NCI-H2107 treated with DMSO at 0.1 percent for 48 hours (cell line): ENCODE data around the gene RNF213.

Experiments used
- DNase-seq: peaks from one replicate; lab custom pipeline; 2025; ENCODE audit not compliant: unreplicated experiment; lab: John Stamatoyannopoulos, UW

The RNF213 gene

DNA sequence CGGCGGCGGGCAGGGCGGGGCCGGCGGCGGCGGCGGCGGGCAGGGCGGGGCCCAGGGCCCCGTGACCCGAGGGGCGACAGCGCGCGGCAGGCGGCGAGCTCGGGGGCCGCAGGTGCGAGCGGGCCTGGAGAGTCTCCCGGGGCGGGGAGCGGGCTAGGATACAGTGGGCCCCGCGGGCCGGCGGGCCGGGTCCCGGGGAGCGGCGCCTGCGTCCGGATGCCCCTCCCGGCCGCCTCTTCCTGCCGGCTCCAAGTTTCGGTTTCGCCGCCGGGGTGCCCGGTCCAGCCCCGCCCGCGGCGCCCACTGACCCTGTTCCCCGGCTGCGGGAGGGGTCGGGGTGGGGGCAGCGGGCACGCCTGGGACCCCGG, at the start of gene RNF213:
TSS of gene RNF213 (plus strand) at position 62 of the 368 bp plus-strand sequence. CDS start 2,830 bp downstream, outside the sequence.
- no peak for DNase-seq

DNA sequence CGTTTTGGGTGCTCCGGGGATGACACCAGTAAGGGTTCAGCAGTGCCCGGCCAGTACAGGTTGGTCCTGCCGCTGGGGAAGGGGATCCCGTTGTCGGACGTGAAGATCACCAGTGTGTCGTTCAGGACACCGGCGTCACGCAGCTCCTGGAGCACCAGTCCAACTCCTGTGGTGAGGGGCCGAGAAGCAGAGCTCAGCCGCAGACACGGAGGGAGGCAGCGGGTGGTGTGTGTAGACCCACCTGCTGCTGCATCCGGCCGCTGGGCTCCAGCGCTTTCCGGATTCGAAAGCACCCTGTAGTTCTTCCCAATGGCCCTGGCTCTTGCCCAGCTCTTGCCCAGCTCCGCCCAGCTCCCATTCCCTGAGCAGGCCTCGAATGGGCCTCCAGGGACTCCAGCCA, 48.5 kb upstream of the RNF213 start:
- peak; percentile 84 for DNase-seq

DNA sequence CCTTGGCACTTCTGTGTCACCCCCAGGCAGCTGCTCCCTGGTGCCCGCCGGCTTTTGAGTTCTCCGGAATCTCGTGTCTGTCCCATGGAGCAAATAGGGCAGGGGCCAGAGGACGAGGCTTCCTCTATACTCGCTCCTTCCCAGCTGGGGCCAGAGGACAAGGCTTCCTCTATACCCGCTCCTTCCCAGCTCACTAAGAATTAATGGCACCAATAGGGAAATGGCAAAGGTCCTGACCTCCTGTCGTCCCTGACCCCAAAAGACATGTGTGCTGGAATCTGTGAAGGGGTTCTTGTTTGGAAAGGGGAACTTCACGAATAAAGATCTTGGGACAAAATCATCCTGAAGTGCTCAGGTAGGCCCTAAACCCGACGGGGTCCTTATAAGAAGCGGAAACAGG, 48.1 kb upstream of the RNF213 start:
- DNase-seq = no peak

DNA sequence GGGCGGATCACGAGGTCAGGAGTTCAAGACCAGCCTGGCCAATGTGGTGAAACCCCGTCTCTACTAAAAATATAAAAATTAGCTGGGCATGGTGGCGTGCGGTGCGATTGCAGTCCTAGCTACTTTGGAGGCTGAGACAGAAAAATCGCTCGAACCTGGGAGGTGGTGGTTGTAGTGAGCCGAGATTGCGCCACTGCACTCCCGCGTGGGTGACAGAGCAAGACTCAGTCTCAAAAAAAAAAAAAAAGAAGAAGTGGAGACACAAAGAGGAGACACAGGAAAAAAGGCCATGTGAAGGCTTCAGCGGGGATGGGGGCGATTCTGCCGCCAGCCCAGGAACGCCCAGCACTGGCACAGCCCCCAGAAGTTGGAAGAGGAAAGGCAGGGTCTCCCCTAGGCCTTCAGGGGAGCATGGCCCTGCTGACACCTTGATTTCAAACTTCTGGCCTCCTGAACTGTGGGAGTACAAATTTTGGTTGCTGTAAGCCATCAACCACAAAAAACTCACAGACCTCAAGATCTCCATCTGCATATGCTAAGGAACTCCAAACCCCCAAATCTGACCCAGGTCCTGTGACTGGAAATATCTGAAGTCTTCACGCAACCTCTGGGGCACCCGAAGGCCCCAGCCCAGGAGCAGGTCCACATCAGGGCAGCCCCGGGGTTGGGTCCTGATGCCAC, 47.5 kb upstream of the RNF213 start:
- no peak for DNase-seq

DNA sequence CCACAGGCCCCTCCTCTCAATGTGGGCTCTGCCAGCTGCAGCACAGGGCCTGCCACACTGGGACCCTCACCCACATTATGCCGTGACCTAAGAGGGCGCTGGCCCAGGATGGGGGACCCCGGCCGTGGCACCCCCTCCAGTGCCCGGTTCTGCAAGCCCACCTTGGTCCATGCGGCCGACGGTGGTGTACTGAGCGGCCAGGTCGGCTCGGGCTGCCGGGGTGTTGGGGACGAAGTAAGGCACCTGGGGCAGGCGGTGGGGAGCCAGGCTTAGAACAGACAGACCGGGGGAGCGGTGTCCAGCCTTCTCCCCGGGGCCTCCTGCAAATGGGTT, 47.0 kb upstream of the RNF213 start:
- no peak for DNase-seq

DNA sequence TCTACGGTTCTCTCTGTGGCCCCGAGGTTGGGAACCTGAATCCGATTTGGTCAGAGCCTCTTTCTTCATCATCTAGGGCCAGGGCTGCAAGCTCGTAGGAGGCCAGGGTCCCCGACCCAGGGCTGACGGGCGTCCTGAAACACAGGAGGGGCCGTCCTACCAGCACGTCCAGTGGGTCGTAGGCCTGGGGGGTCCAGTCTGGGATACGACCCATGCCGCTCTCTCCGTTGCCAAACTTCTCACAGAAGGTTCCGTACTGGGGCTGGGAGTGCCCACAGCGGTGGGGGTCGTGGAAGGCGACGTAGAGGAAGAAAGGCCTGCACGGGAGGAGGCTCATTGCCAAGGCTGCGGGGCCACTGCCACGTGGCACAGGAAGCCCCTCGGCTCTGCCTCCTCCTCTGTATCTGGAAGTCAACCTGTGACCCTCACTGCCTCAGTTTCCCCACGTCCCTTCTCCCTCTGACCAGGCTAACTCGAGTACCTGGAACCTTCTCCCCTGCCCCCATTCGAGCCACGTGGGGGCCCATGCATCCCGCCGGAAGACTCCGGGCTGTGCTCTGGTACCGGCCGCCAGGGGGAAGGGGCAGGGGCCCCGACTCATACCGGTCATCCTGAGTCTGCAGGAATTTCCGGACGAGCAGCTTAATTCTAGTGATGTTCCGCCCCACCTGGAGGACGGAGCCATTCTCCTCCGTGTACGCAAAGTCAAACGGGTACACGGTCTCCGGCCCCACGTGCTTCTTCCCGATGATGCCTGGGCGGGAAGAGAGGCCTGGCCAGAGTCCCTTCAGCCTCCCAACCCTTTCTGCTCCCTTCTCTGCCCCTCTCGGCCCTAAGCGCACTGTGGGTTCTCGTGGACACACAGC, 46.4 kb upstream of the RNF213 start:
- no peak for DNase-seq

DNA sequence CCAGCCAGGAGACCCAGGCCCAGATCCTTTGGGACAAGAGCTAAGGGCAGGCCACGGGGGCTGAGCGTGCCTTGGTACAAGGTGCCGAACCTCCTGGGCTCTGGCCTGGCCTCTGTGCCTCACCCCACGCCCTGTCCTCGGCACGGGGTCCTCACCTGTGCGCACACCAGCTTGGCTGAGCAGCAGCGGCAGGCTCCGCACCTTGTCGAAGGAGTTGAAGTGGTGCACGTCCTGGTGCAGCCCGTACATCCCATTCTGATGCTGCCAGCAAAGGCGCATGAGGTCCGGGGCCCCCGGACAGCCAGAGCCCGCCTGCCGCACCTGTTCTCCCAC, 45.8 kb upstream of the RNF213 start:
- DNase-seq = no peak

DNA sequence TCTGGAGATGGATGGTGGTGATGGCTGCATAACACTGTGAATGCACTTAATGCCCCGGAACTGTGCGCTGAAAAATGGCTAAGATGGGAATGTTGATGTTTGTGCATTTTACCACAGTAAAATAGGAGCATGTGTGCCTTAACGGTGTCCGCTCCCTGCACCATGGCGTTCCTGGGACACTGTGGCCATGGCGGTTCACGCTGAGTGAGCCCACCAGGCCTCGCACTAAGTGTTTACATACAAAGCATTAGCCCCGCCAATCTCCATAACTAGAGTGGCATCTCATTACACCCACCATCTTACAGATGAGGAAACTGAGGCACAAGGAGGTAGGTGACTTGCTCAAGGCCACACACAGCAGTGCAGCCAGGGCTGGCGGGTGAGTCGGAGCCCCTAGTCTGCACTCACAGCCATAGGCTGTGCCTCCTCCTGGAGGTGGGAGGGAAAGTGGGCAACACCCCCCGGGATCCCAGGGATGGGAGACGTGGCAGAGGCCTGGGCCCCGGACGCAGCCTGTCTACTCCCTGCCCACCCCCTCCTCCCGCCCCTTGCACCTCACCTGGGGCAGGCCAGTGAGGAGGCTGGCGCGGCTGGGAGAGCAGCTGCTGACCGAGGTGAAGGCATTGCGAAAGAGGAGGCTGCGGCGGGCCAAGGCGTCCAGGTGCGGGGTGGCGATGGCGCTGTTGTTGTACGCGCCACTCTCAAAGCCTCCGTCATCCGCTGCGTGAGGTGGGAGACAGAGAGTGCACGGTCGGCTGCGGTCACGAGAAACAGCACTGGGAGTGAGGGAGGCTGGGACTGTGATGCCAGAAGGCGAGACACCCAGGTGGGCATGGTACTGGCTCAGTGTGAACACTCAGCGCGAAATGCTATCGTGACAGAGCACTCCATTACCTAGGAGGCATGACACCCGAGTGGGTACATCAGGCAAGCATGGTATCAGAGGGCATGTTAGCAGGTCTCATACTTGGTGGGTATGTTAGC, 43.9 kb upstream of the RNF213 start:
- DNase-seq = no peak

DNA sequence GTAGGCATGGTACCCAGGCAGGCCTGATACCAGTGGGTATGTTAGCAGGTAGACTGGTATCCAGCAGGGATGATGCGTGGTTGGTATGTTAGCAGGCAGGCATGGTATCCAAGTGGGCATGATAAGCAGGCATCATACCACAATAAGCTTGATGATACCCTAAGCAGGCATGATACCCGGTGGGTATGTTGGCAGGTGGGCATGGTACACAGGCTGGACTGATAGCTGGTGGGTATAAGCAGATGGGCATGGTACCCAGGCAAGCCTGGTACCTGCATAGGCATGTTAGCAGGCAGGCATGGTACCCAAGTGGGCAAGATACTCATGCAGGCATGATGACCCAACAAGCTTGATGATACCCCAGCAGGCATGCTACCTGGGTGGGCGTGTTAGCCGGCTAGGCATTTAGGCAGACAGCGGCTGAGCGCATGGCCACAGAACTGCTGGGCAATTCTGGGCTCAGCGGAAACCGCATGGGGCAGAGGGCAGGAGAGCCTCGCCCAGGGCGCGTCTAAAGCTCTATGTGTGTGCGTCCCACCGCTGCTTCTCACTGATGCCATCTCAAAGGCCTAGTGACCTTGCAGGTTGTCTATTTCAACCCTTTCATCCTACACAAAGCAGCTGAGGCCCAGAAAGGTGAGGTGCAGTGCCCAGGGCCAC, 42.8 kb upstream of the RNF213 start:
- DNase-seq = no peak

DNA sequence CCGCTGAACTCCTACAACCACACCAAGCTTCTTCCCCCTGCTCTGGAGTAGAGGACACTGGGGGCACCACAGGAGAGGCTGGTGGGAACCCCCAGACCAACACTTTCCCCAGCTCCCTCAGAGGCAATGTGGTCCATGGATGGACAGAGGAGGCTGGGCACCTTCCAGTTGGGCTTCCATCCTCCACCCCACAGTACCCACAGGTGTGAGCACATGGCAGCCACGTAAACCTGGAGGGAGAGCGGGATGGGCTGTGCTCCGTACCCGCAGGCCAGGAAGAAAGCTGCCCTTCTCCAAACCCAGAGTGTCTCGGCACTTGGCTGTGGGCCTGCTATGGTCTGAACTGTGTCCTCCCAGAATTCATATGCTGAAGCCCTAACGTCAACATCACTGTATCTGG, 42.3 kb upstream of the RNF213 start:
- no peak for DNase-seq

DNA sequence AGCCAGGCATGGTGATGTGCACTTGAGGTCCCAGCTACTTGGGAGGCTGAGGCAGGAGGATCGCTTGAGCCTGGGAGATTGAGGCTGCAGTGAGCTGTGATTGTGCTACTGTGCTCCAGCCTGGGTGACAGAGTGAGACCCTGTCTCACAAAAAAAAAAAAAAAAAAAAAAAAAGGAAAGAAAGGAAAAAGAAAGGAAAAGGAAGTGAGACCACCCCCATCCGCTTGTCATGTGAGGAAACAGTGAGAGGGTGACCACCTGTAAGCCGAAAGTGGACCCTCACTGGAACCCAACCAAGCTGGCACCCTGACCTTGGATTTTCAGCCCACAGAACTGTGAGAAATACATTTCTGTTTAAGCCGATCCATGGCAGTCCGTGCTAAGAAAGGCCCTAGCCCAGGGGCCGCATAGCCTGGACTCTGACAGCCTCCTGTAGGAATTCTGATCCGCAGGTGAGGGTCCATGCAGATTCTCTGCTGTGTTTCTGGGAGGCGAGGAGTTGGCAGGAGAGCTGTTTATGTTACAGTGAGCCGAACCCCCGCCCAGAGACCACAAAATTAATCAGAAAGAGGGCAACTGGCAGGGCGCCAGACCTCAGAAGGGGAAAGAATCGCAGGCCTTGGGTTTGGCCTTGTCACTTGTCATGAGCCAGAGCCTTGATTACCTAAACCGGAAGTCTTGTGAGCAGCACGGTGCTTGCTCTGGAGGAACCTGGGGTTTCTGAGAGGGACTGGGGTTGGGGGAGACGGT, 41.5 kb upstream of the RNF213 start:
- DNase-seq = peak; percentile 79

DNA sequence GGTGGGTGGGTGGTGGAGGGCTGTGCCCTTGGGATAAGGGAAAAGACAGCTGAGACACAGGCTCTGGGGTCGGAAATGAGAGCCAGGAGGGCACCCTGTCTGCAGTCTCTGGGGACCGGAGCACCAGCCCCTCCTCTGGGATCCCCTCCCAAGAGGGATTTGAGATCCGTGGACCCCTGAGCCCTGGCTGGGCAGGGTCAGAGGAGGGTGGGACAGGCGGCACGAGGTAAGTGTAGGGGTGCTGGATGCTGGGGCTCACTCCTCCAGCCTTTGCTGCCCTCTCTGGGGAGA, 40.9 kb upstream of the RNF213 start:
- no peak for DNase-seq

DNA sequence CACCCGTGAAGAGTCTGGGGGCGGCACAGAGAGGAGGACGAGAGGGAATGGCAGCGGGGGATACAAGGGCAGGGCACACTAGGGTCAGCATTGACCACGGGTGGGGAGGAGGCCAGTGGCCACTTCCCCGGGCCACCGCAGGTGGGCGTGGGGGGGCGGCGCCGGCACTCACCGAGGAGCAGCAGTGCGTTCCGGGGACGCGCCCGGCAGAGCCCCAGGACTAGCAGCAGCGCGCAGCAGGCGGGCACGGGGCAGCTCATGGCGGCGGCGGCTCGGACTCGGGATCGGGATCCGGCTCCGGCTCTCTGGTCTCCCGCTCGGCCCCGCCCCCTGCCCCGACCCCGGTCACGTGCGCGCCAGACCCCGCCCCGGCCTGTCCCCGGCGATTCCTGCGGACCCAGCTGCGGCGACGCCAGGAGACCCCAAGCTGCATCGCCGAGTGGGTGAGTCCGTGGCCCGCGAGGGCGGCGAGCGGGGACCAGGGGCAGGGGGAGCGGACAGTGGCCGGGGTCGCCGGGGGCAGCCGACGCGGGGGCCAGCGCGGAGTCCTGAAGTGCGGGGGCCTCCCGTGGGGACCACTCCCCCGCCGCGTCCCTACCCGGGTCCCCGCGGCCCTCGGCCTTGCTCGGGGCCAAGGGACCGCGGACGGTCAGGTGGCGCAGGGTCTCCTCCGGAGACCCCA, 40.5 kb upstream of the RNF213 start, which contains the start of the genes SGSH and SLC26A11:
TSS of gene SGSH (minus strand) at position 280 of the 682 bp plus-strand sequence. CDS start at position 260, 20 bp downstream.
TSS of gene SLC26A11 (plus strand) at position 374 of the 682 bp plus-strand sequence. CDS start 1,134 bp downstream, outside the sequence.
- peak; percentile 2 for DNase-seq

DNA sequence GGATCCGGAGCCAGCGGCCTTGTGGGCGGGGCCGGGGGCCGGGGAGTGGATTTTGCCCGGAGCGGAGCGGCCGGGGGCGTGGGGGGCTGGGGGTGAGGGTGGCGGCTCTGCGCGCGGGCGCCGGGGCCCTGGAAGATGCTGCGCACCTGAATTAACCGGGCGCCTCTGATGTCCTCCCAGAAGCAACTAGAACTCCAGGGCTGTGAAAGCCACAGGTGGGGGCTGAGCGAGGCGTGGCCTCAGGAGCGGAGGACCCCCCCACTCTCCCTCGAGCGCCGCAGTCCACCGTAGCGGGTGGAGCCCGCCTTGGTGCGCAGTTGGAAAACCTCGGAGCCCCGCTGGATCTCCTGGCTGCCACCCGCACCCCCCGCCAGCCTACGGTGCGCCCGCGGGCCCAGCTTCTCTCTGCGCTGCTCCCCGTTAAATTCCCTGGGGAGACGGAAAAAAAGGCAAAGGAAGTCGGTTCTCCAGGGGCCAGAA, 39.9 kb upstream of the RNF213 start:
- no peak for DNase-seq

DNA sequence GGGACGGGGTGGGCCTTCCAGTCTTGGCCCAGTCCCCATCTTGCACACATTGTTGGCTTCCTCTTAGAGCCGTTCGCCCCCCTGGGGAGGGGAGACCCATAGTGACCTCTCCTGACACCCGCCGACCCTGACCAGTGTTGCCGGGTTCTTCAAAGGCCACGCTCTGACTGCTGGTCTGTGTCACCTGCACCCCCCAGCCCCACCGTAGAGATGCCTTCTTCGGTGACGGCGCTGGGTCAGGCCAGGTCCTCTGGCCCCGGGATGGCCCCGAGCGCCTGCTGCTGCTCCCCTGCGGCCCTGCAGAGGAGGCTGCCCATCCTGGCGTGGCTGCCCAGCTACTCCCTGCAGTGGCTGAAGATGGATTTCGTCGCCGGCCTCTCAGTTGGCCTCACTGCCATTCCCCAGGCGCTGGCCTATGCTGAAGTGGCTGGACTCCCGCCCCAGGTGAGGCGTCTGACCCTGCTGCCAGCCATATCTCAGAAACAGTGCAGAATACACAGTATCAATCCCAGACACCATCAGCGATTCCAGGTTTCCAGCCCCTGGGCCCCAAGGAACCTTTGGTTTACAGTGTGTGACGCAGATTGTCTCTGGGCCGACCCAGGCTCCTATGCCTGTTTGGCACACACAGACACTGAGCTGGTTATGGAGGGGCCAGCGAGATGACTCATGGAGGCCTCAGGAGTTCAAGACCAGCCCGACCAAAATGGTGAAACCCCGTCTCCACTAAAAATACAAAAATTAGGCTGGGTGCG, 39.1 kb upstream of the RNF213 start:
- DNase-seq = no peak

DNA sequence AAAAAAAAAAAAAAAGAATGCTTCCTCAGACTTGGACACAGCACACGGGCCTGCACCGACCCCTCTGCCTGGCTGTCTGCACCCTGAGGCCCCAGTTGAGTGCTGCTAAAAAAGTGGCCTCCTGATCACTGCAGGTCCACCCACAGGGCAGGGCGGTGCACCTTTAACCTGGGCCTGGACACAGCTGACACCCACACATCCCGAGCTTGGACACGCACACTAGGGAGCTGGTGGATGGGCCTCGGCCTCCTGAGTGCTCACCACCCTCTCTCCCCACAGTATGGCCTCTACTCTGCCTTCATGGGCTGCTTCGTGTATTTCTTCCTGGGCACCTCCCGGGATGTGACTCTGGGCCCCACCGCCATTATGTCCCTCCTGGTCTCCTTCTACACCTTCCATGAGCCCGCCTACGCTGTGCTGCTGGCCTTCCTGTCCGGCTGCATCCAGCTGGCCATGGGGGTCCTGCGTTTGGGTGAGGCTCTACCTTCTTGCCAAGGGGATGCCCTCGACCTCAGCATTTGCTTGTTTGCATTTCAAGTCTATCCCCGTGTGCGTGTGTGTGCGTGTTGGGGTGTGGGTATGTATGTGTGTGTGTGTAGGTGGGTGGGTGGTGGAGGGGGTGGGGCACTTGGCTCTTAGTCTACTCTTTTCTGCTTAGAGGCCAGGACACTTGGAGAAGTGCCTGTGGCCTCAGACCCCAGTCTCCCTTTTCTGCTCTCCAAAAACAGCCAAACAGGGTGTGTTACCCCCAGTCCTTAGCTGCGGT, 38.1 kb upstream of the RNF213 start:
- DNase-seq = no peak

DNA sequence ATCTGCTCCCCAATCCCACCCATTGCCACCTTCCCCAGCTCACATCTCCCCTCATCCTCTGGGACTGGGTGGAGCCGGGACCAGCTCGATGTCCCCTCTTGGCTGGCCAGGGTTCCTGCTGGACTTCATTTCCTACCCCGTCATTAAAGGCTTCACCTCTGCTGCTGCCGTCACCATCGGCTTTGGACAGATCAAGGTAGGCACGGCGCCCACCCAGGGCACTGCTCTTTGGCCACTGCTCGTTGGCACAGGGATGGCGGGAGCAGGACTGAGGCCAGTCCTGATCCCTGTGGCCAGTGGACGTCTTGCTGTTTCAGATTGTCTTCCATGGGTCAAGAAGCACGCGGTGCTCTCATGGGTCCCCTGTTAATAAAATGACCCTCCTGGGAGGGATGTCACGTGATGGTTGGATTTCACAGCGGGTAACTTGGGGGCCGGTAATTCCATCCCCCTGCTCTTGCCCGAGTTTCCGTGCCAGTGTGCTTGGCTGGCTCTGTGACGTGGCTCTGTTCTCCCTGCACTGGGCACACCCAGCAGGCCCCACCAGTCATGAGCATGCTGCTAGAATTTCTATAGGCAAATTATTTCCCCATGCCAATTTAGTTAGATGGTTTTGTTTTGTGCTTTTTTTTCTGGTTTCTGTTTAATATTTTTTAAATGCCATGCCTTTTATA, 37.4 kb upstream of the RNF213 start:
- no peak for DNase-seq
